HG03159 (cell line): ENCODE results near the gene P3R3URF.

ENCODE experiments used
- ATAC-seq: cut with Tn5 transposase; IDR thresholded peaks from one replicate; pipeline ENCODE4 v1.9.1; 2021; ENCODE audit warnings: mild to moderate bottlenecking, moderate library complexity; ENCODE audit not compliant: unreplicated experiment

Gene P3R3URF

GRCh38 chr1:46133781-46134350 lies 42.4 kb downstream of the P3R3URF start:
- ATAC-seq, result no peak

GRCh38 chr1:46133181-46133658 lies 43.1 kb downstream of the P3R3URF start:
- peak; percentile 52 for ATAC-seq

DNA sequence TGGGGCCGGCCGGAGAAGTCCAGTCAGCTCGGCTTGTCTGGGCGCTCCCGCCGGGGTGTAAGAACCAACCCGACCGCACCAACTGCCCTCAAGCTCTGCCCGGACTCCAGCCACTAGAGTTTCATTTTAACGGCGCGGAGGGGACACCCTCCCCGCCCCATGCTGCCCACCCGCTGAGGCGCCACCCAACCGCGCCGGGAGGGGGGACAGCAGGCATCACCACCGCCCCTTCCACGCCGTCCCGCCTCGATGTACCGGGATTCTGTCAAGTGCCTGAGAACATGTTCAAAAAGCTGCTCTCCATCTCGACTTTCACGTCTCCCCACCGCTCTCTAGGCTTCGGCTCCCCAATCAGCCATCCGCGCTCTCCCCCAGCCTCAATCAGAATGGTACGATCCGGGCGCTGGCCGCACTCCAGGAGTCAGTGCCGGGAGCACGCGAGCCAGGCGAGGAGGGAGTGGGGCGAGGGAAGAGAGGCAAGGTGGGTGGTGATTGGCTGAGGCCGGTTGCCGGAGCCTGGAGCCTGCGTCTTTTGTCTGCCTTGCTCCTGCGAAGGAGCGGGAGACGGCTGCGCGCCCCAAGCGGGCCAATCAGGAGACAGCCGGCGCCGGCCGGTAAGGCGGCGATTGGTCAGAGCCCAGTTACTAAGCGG lies 43.6 kb downstream of the P3R3URF start, which contains the start of gene PIK3R3:
Gene PIK3R3 (minus strand): TSS at position 101 of the 652 bp plus-strand sequence. CDS start 677 bp downstream, outside the sequence.
- peak; percentile 89 for ATAC-seq

DNA sequence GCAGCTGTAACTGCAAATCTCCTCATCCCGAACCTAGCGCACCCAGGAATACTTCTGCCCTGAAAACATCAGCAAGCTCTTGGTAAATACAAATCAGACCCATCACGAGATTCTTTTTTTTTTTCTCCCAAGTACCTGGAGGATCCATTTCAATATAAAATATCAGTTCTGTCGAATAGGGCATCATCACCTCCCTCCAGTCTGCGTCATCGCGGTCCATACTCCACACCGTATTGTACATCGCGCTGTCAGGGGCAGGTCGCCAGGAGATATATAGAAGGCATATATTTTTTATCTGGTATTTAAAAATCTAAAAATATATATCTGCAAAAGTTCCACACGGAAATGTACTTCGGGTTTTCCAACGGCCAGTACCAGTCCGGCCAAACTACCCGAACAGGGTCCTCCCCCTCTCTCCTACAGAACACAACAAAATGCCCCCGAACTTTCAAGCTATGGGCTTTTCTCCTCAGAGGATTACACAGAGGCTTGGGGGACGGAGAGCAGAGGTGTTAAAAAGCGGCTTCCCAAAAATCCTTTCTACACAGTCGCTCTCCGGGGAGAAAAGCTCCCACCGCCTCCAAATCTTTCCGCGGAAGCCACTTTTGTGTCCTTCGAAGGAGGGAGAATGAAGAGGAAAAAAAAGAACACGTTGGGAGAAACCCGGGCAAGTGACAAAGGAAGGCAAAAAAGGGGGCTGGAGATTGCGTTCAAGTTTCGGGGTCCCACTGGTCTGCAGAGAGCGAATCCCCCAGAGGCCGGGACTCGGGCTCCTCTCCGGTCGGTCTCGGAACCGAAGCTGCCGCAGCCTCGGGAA lies 44.4 kb downstream of the P3R3URF start:
- ATAC-seq, result no peak

- no peak for ATAC-seq
Measured at GRCh38 chr1:46131093-46131492, 45.2 kb downstream of the P3R3URF start.

DNA sequence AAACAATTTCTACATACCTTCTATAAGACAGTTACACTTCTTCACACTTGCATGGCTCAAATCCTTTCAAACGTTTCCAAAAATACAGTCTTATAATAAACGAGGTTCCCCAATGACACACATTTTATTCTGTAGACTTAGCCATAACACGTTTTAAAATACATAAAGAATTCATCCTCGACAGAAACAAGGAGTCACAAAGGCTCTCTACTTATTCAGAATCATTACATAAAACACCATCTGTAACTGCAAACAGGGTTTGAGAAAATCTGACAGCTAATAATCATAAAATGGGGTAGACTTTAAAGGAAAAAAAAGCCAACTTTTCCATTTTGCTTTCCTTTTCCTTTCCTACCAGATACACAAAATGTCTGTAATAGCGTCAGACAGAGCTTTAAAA lies 45.7 kb downstream of the P3R3URF start:
- no peak for ATAC-seq

DNA sequence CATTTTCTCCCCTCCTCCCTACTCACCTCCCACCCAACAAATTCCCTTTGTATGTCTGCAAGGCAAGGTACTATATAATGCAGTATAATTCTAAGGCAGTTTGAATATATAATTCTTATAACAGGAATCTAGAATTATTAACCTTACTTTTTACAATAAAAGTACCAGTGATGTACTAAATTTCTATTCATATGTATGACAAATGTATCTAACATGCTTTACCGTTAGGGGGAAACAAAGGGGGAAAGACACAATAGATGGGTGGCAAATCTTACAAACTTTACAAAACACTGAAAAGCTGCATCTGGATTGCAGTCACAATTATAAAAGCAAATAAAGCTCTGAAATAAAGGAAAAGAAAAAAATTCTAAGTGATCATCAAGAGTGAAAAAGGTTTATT lies 46.2 kb downstream of the P3R3URF start:
- no peak for ATAC-seq

- ATAC-seq, result no peak
Measured at GRCh38 chr1:46128344-46128743, 47.9 kb downstream of the P3R3URF start.
